Gastroesophageal sphincter (tissue), 3 donors: ENCODE data around the gene RAB6B.

ENCODE experiments used
- POLR2A ChIP-seq, 2 donors: fragments of 450-650 bp; IDR thresholded peaks; one replicate each; pipeline ENCODE4 v1.6.1; 2017; ENCODE audit warnings: antibody characterized with exemption in 2 of 2, mild to moderate bottlenecking in 2 of 2, moderate library complexity in 1 of 2
- POLR2AphosphoS5 ChIP-seq: sonication (generic); formaldehyde crosslinking; IDR thresholded peaks from one replicate; pipeline ENCODE4 v1.6.1; 2017; ENCODE audit warnings: antibody characterized with exemption
- TF ChIP-seq, protein P1 (sequence below), 4 experiments: fragments of 200-600 bp in 2 of 4; fragments of 450-650 bp in 2 of 4; sonication (generic) in 1 of 4; IDR thresholded peaks; one replicate each; pipeline ENCODE4 v1.5.1; 2017 to 2019; ENCODE audit warnings: antibody characterized with exemption in 4 of 4, mild to moderate bottlenecking in 2 of 4, moderate library complexity in 2 of 4

DNA sequence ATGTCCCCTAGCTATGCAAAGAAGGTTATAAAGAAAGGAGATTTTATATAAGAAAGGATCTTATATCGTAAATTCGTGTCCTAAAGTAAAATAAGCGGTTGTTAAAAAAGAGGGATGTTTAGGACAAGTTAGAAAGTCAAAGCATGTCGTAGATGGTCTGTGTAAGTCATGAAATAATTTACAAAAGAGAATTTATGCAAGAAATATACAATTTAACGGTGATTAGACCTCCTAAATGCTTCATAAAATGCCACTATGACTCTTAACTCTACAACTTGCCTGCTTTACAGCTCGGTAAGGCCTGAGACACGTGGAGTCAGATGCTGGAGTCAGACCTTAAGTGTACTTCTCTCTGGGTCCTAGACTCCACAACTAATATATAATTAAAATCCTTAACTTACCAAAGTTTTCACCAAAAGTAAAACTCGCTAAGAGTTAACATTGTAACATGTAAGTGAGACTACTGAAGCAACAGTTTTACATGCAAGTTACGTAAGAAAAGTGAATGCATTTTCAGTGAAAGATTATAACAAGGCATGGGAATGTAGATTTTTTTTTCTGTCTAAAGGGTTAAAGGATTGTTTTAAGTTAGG lies 103.4 kb downstream of the RAB6B start:
- TF ChIP-seq, protein P1, sequence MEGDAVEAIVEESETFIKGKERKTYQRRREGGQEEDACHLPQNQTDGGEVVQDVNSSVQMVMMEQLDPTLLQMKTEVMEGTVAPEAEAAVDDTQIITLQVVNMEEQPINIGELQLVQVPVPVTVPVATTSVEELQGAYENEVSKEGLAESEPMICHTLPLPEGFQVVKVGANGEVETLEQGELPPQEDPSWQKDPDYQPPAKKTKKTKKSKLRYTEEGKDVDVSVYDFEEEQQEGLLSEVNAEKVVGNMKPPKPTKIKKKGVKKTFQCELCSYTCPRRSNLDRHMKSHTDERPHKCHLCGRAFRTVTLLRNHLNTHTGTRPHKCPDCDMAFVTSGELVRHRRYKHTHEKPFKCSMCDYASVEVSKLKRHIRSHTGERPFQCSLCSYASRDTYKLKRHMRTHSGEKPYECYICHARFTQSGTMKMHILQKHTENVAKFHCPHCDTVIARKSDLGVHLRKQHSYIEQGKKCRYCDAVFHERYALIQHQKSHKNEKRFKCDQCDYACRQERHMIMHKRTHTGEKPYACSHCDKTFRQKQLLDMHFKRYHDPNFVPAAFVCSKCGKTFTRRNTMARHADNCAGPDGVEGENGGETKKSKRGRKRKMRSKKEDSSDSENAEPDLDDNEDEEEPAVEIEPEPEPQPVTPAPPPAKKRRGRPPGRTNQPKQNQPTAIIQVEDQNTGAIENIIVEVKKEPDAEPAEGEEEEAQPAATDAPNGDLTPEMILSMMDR (IDR thresholded peaks at IDR 0.05) = no peak
- TF ChIP-seq POLR2A (IDR thresholded peaks at IDR 0.05) (no peak), POLR2AphosphoS5 (no peak)
